ENCODE data around the gene NR6A1.
"Not testable (repeated sequence)": the region's sequence is repeated elsewhere in the genome, so short reads cannot be mapped to it uniquely, and the experiment has no call there.

The NR6A1 gene

GRCh38 chr9:124622882-124623281, 148.2 kb downstream of the NR6A1 start:
- H3K36me3 ChIP-seq (ENCODE audit: control insufficient read depth, insufficient read depth, low read length) = no peaks in the 10 kb centered on the region
- no peak overlapping the region for H3K9ac ChIP-seq (ENCODE audit: low read depth, low read length)
- H3K27ac ChIP-seq (ENCODE audit: low read depth, low read length) = no peak overlapping the region

GRCh38 chr9:124621371-124622328, 149.5 kb downstream of the NR6A1 start:
- peak overlapping the region; percentile 9 for H3K27ac ChIP-seq (ENCODE audit: low read depth, low read length)
- no peak overlapping the region for H3K4me3 ChIP-seq (ENCODE audit: low read depth, low read length)
- peaks cover 21% of the 10 kb centered on the region for H3K4me1 ChIP-seq (ENCODE audit: control insufficient read depth, insufficient read depth, low read length)
- no peaks in the 10 kb centered on the region for H3K36me3 ChIP-seq (ENCODE audit: control insufficient read depth, insufficient read depth, low read length)
- no peaks in the 10 kb centered on the region for H3K9me3 ChIP-seq (ENCODE audit: control insufficient read depth, insufficient read depth, low read length)
- no peak overlapping the region for H3K9ac ChIP-seq (ENCODE audit: low read depth, low read length)
- H3K27me3 ChIP-seq (ENCODE audit: control insufficient read depth, insufficient read depth, low read length) = no peaks in the 10 kb centered on the region

More at GRCh38 chr9:124622882-124623281, 148.2 kb downstream of the NR6A1 start:
- Histone ChIP-seq H3K4me1 (ENCODE audit: control insufficient read depth, insufficient read depth, low read length) (peaks cover 10% of the 10 kb centered on the region), H3K4me3 (ENCODE audit: low read depth, low read length) (no peak overlapping the region), H3K9me3 (ENCODE audit: control insufficient read depth, insufficient read depth, low read length) (no peaks in the 10 kb centered on the region), H3K27me3 (ENCODE audit: control insufficient read depth, insufficient read depth, low read length) (no peaks in the 10 kb centered on the region)

- peaks cover 40% of the 10 kb centered on the region for H3K4me1 ChIP-seq (ENCODE audit: control insufficient read depth, insufficient read depth, low read length)
- H3K4me3 ChIP-seq (ENCODE audit: low read depth, low read length) = no peak overlapping the region
- no peaks in the 10 kb centered on the region for H3K9me3 ChIP-seq (ENCODE audit: control insufficient read depth, insufficient read depth, low read length)
- no peak overlapping the region for H3K27ac ChIP-seq (ENCODE audit: low read depth, low read length)
- H3K9ac ChIP-seq (ENCODE audit: low read depth, low read length) = no peak overlapping the region
- no peaks in the 10 kb centered on the region for H3K36me3 ChIP-seq (ENCODE audit: control insufficient read depth, insufficient read depth, low read length)
- no peaks in the 10 kb centered on the region for H3K27me3 ChIP-seq (ENCODE audit: control insufficient read depth, insufficient read depth, low read length)
Observed at GRCh38 chr9:124618476-124618875, 152.6 kb downstream of the NR6A1 start.

- Histone ChIP-seq H3K27ac (ENCODE audit: low read depth, low read length) (peak overlapping the region; percentile 59), H3K27me3 (ENCODE audit: control insufficient read depth, insufficient read depth, low read length) (no peaks in the 10 kb centered on the region), H3K9me3 (ENCODE audit: control insufficient read depth, insufficient read depth, low read length) (no peaks in the 10 kb centered on the region), H3K9ac (ENCODE audit: low read depth, low read length) (no peak overlapping the region), H3K36me3 (ENCODE audit: control insufficient read depth, insufficient read depth, low read length) (no peaks in the 10 kb centered on the region), H3K4me3 (ENCODE audit: low read depth, low read length) (no peak overlapping the region), H3K4me1 (ENCODE audit: control insufficient read depth, insufficient read depth, low read length) (peaks cover 40% of the 10 kb centered on the region)
Observed at GRCh38 chr9:124617477-124618141, 153.5 kb downstream of the NR6A1 start.

- Histone ChIP-seq H3K9me3 (ENCODE audit: control insufficient read depth, insufficient read depth, low read length) (no peaks in the 10 kb centered on the region), H3K27ac (ENCODE audit: low read depth, low read length) (no peak overlapping the region), H3K36me3 (ENCODE audit: control insufficient read depth, insufficient read depth, low read length) (no peaks in the 10 kb centered on the region), H3K27me3 (ENCODE audit: control insufficient read depth, insufficient read depth, low read length) (no peaks in the 10 kb centered on the region), H3K9ac (ENCODE audit: low read depth, low read length) (no peak overlapping the region), H3K4me1 (ENCODE audit: control insufficient read depth, insufficient read depth, low read length) (peaks cover 40% of the 10 kb centered on the region), H3K4me3 (ENCODE audit: low read depth, low read length) (no peak overlapping the region)
Observed at GRCh38 chr9:124616961-124617360, 154.2 kb downstream of the NR6A1 start.

GRCh38 chr9:124615840-124616239, 155.3 kb downstream of the NR6A1 start:
- H3K4me3 ChIP-seq (ENCODE audit: low read depth, low read length); H3K9me3 ChIP-seq (ENCODE audit: control insufficient read depth, insufficient read depth, low read length); H3K27ac ChIP-seq (ENCODE audit: low read depth, low read length); H3K36me3 ChIP-seq (ENCODE audit: control insufficient read depth, insufficient read depth, low read length); H3K9ac ChIP-seq (ENCODE audit: low read depth, low read length); H3K27me3 ChIP-seq (ENCODE audit: control insufficient read depth, insufficient read depth, low read length): not testable (repeated sequence)
- peaks cover 40% of the 10 kb centered on the region for H3K4me1 ChIP-seq (ENCODE audit: control insufficient read depth, insufficient read depth, low read length)

GRCh38 chr9:124615100-124615742, 155.9 kb downstream of the NR6A1 start:
- Histone ChIP-seq H3K27ac (ENCODE audit: low read depth, low read length) (no peak overlapping the region), H3K27me3 (ENCODE audit: control insufficient read depth, insufficient read depth, low read length) (no peaks in the 10 kb centered on the region), H3K4me3 (ENCODE audit: low read depth, low read length) (no peak overlapping the region), H3K36me3 (ENCODE audit: control insufficient read depth, insufficient read depth, low read length) (no peaks in the 10 kb centered on the region), H3K9me3 (ENCODE audit: control insufficient read depth, insufficient read depth, low read length) (no peaks in the 10 kb centered on the region), H3K4me1 (ENCODE audit: control insufficient read depth, insufficient read depth, low read length) (peaks cover 40% of the 10 kb centered on the region), H3K9ac (ENCODE audit: low read depth, low read length) (no peak overlapping the region)

- Histone ChIP-seq H3K36me3 (ENCODE audit: control insufficient read depth, insufficient read depth, low read length) (no peaks in the 10 kb centered on the region), H3K27ac (ENCODE audit: low read depth, low read length) (no peak overlapping the region), H3K4me1 (ENCODE audit: control insufficient read depth, insufficient read depth, low read length) (peaks cover 38% of the 10 kb centered on the region), H3K4me3 (ENCODE audit: low read depth, low read length) (no peak overlapping the region), H3K9ac (ENCODE audit: low read depth, low read length) (no peak overlapping the region), H3K27me3 (ENCODE audit: control insufficient read depth, insufficient read depth, low read length) (no peaks in the 10 kb centered on the region), H3K9me3 (ENCODE audit: control insufficient read depth, insufficient read depth, low read length) (no peaks in the 10 kb centered on the region)
Observed at GRCh38 chr9:124613849-124614248, 157.3 kb downstream of the NR6A1 start.

- Histone ChIP-seq H3K4me3 (ENCODE audit: low read depth, low read length) (no peak overlapping the region), H3K9me3 (ENCODE audit: control insufficient read depth, insufficient read depth, low read length) (no peaks in the 10 kb centered on the region), H3K9ac (ENCODE audit: low read depth, low read length) (no peak overlapping the region), H3K4me1 (ENCODE audit: control insufficient read depth, insufficient read depth, low read length) (peaks cover 18% of the 10 kb centered on the region), H3K36me3 (ENCODE audit: control insufficient read depth, insufficient read depth, low read length) (no peaks in the 10 kb centered on the region), H3K27ac (ENCODE audit: low read depth, low read length) (no peak overlapping the region), H3K27me3 (ENCODE audit: control insufficient read depth, insufficient read depth, low read length) (no peaks in the 10 kb centered on the region)
Observed at GRCh38 chr9:124611106-124611505, 160.0 kb downstream of the NR6A1 start.

GRCh38 chr9:124606027-124606426, 165.1 kb downstream of the NR6A1 start:
- H3K9me3 ChIP-seq (ENCODE audit: control insufficient read depth, insufficient read depth, low read length) = no peaks in the 10 kb centered on the region
- H3K4me1 ChIP-seq (ENCODE audit: control insufficient read depth, insufficient read depth, low read length) = 0 out of 2 replicates have a peak, but pooled peaks cover 2% of the 10 kb centered on the region
- H3K9ac ChIP-seq (ENCODE audit: low read depth, low read length) = no peak overlapping the region
- H3K36me3 ChIP-seq (ENCODE audit: control insufficient read depth, insufficient read depth, low read length) = no peaks in the 10 kb centered on the region
- H3K27me3 ChIP-seq (ENCODE audit: control insufficient read depth, insufficient read depth, low read length) = no peaks in the 10 kb centered on the region
- H3K27ac ChIP-seq (ENCODE audit: low read depth, low read length) = no peak overlapping the region
- no peak overlapping the region for H3K4me3 ChIP-seq (ENCODE audit: low read depth, low read length)

Data from HUES48 (cell line).